Measurements from ENCODE around the gene SPIN1.

DNA sequence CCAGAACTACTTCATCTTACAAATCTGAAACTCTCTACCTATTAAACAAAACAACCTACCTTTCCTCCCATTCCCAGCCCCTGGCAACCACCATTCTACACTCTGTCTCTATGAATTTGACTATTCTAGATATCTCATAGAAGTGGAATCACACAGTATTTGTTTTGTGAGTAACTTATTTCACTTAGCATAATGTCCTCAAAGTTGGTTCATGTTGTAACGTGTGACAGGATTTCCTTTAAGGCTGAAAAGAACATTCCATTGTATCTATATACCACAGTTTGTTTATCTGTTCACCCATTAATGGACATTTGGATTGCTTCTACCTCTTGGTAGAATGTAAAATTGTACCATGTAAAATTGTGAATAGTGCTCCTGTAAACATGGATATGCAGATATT is 76.6 kb downstream of the SPIN1 start:
- TF ChIP-seq, protein P1, sequence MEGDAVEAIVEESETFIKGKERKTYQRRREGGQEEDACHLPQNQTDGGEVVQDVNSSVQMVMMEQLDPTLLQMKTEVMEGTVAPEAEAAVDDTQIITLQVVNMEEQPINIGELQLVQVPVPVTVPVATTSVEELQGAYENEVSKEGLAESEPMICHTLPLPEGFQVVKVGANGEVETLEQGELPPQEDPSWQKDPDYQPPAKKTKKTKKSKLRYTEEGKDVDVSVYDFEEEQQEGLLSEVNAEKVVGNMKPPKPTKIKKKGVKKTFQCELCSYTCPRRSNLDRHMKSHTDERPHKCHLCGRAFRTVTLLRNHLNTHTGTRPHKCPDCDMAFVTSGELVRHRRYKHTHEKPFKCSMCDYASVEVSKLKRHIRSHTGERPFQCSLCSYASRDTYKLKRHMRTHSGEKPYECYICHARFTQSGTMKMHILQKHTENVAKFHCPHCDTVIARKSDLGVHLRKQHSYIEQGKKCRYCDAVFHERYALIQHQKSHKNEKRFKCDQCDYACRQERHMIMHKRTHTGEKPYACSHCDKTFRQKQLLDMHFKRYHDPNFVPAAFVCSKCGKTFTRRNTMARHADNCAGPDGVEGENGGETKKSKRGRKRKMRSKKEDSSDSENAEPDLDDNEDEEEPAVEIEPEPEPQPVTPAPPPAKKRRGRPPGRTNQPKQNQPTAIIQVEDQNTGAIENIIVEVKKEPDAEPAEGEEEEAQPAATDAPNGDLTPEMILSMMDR (IDR thresholded peaks at IDR 0.05; ENCODE audit: poor library complexity), result no peak
- TF ChIP-seq EZH2 (IDR thresholded peaks at IDR 0.05; ENCODE audit: borderline replicate concordance), result no peak

All from hepatocyte (in vitro differentiated cells).